Measurements from ENCODE around the gene GPX7. TPM values are rescaled to one million over a fixed set of nuclear protein-coding genes. Genes with fewer than 3 reads are reported as not detected.
A peak's percentile ranks its signal among the peaks of the same experiment; 100 is the strongest.

The GPX7 gene
- total RNA-seq, 1 donor, result 73.5 TPM

GRCh38 chr1:52554267-52554640 lies 47.9 kb upstream of the GPX7 start:
- H3K27me3 ChIP-seq (ENCODE audit: insufficient read depth, low read length), result no peaks in the 10 kb centered on the region
- H3K79me2 ChIP-seq (ENCODE audit: insufficient read depth, low read length), result peaks cover 33% of the 10 kb centered on the region
- no peak overlapping the region for H3K27ac ChIP-seq (ENCODE audit: low read depth, low read length)
- TF ChIP-seq CTCF (IDR thresholded peaks at IDR 0.05; ENCODE audit: extremely low read depth, low read depth, low read length), result no peak
- peak overlapping the region; percentile 97 for H3K4me2 ChIP-seq (ENCODE audit: insufficient read depth, low read length)
- H3K36me3 ChIP-seq (ENCODE audit: insufficient read depth, low read length), result no peaks in the 10 kb centered on the region
- peak overlapping the region; percentile 90 for H2AFZ ChIP-seq (ENCODE audit: low read length)
- peaks cover 12% of the 10 kb centered on the region for H3K4me1 ChIP-seq (ENCODE audit: insufficient read depth, low read length)
- no peaks in the 10 kb centered on the region for H3K9me3 ChIP-seq (ENCODE audit: low read depth, low read length)
- no peak for DNase-seq (ENCODE audit: insufficient read length, low spot score, missing footprints)
- H4K20me1 ChIP-seq (ENCODE audit: insufficient read depth, low read length), result peaks cover 16% of the 10 kb centered on the region
- H3K4me3 ChIP-seq (ENCODE audit: insufficient read depth, low read length), result peak overlapping the region; percentile 87

GRCh38 chr1:52554756-52555155 lies 47.4 kb upstream of the GPX7 start:
- no peak for TF ChIP-seq CTCF (IDR thresholded peaks at IDR 0.05; ENCODE audit: extremely low read depth, low read depth, low read length)
- Histone ChIP-seq H3K9me3 (ENCODE audit: low read depth, low read length) (no peaks in the 10 kb centered on the region), H3K4me1 (ENCODE audit: insufficient read depth, low read length) (peaks cover 12% of the 10 kb centered on the region), H3K79me2 (ENCODE audit: insufficient read depth, low read length) (peaks cover 28% of the 10 kb centered on the region), H3K4me3 (ENCODE audit: insufficient read depth, low read length) (no peak overlapping the region), H4K20me1 (ENCODE audit: insufficient read depth, low read length) (peaks cover 13% of the 10 kb centered on the region), H3K27me3 (ENCODE audit: insufficient read depth, low read length) (no peaks in the 10 kb centered on the region), H3K4me2 (ENCODE audit: insufficient read depth, low read length) (no peak overlapping the region), H3K27ac (ENCODE audit: low read depth, low read length) (no peak overlapping the region), H3K36me3 (ENCODE audit: insufficient read depth, low read length) (no peaks in the 10 kb centered on the region), H2AFZ (ENCODE audit: low read length) (peak overlapping the region; percentile 6)
- DNase-seq (ENCODE audit: insufficient read length, low spot score, missing footprints), result no peak

- no peak overlapping the region for H3K27ac ChIP-seq (ENCODE audit: low read depth, low read length)
Measured at GRCh38 chr1:52556641-52557360, 45.4 kb upstream of the GPX7 start.

More at GRCh38 chr1:52556641-52557360, 45.4 kb upstream of the GPX7 start:
- TF ChIP-seq CTCF (IDR thresholded peaks at IDR 0.05; ENCODE audit: extremely low read depth, low read depth, low read length), result no peak
- H3K79me2 ChIP-seq (ENCODE audit: insufficient read depth, low read length), result peaks cover 11% of the 10 kb centered on the region
- no peaks in the 10 kb centered on the region for H3K27me3 ChIP-seq (ENCODE audit: insufficient read depth, low read length)
- peaks cover 6% of the 10 kb centered on the region for H3K4me1 ChIP-seq (ENCODE audit: insufficient read depth, low read length)
- no peaks in the 10 kb centered on the region for H3K36me3 ChIP-seq (ENCODE audit: insufficient read depth, low read length)
- H3K4me2 ChIP-seq (ENCODE audit: insufficient read depth, low read length), result no peak overlapping the region
- H4K20me1 ChIP-seq (ENCODE audit: insufficient read depth, low read length), result peaks cover under 1% of the 10 kb centered on the region
- H3K9me3 ChIP-seq (ENCODE audit: low read depth, low read length), result no peaks in the 10 kb centered on the region
- H3K4me3 ChIP-seq (ENCODE audit: insufficient read depth, low read length), result no peak overlapping the region
- H2AFZ ChIP-seq (ENCODE audit: low read length), result no peak overlapping the region
- no peak for DNase-seq (ENCODE audit: insufficient read length, low spot score, missing footprints)

All from osteoblast (primary cell).